Measurements from ENCODE around the gene ISLR.

The ISLR gene

DNA sequence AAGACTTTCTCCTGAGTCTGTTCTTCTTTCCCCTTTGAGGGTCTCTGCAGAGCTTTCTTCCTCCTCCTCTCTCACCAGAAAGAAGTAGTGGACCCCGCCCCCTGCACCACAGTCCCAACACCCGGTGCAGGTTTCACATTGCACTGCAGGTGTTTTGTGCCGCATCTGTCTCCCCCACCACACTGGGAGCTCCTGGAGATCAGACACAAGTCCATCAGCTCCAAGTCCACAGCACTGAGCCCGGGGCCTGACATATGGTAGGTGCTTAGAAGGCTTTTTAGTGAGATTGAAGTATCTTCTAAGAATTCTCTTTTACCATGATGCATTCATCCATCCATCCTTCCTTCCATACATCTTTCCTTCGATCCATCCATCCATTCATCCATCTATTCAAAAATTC is 19.2 kb downstream of the ISLR start:
- no peak for DNase-seq (ENCODE audit: low read depth in 4 of 4, low spot score in 1 of 4)

DNA sequence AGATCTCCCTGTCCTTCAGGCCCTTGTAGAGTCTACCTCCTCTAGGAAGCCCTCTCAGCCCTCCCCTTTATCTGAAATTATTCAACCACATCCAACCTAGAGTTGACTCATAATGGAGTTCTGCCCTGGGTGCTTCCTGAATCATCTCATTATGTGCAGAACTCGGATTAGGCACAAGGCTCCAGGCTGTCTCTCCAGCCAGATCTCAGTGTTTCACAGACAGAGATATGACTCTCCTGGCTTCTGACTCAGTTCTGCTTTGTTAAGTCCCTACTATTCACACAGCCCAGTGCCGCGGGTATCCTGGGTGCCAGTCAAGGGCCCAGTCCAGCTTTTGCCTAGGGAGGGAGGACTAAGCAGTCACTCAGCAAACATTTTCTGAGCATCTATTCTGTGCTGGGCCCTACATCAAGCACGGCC is 19.8 kb downstream of the ISLR start:
- no peak for DNase-seq (ENCODE audit: low read depth in 4 of 4, low spot score in 1 of 4)

DNA sequence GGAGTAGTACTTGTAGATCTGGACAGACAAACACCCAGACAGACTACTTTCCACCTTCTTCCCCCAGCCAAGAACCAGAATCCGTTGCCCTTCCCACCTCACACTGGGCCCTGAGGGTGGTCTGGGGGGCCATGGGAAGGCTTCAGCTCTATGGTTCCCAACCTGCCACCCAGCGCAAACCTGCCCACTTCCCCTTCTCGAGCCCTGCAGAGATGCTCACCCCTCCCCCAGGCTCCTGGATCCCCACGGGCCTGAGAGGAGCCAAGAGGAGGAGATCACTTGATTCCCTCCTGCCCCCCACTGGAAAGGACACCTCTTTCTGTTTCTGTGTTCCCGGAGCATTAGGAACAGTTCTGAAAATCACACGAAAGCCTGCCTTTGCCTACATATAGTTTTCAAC is 20.4 kb downstream of the ISLR start:
- no peak for DNase-seq (ENCODE audit: low read depth in 4 of 4, low spot score in 1 of 4)

DNA sequence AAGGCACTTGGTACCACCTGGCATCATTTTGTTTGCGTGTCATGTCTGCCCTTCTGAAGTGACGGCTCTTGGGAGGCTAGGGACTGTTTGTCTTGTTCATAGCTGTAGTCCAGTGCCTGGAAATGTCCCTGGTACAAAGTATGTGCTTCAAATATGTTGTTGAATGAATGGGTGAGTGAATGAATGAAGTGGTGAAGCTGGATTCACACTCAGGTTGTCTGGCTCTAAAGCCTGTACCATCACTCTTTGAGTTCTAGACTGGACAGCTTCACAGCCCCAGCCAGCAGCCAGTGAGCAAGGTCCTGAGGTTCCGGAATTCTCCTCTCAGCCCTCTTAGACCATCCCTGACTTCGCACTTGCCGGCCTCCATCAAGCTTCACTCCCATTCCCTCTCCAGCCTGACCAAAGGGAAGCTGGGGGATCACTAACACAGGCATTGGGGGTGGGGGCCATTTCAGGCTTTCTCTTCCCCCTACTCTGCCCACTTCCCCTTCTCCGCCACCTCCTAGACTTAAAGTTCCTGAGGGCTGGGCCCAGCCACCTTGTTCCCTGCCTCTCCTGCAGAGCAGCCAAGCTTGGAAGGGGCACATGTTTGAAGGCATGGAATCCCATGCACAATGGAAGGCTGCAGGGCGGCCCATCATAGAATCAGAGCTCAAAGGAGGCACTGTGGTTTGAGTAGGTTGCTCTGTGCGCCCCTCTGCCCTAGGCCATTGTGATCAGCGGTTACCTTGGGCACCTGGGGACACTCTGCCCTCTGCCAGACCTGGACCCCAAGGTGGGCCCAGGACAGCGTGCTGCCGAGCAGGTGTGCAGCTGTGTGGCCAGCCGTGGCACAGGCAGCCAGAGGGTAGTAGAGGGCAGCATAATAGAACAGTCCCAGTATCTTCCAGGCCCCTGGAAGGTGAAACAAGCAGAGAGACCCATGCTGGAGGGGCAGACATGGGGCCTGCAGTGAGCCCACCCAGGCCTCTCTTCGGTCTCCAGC is 21.4 kb downstream of the ISLR start:
- DNase-seq (ENCODE audit: low read depth in 4 of 4, low spot score in 1 of 4): no peak

DNA sequence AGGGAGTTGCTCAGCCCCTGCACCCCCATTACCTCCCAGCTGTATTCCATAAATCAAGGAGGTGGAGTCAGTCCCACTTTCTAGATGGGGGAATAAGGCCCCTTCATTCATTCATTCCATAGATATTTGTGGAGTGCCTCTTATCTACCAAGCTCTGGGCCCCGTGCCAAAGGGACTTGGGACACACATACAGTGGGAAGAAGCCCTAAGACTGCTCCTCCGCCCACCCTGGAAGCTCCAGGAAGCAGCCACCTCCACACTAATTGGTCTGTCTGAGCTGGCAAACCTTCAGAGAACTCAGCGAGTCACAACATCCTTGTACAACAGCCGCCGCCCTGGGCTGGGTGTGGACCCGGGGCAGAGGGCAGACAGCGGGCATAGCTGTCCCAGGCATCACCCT is 22.7 kb downstream of the ISLR start:
- no peak for DNase-seq (ENCODE audit: low read depth in 4 of 4, low spot score in 1 of 4)

DNA sequence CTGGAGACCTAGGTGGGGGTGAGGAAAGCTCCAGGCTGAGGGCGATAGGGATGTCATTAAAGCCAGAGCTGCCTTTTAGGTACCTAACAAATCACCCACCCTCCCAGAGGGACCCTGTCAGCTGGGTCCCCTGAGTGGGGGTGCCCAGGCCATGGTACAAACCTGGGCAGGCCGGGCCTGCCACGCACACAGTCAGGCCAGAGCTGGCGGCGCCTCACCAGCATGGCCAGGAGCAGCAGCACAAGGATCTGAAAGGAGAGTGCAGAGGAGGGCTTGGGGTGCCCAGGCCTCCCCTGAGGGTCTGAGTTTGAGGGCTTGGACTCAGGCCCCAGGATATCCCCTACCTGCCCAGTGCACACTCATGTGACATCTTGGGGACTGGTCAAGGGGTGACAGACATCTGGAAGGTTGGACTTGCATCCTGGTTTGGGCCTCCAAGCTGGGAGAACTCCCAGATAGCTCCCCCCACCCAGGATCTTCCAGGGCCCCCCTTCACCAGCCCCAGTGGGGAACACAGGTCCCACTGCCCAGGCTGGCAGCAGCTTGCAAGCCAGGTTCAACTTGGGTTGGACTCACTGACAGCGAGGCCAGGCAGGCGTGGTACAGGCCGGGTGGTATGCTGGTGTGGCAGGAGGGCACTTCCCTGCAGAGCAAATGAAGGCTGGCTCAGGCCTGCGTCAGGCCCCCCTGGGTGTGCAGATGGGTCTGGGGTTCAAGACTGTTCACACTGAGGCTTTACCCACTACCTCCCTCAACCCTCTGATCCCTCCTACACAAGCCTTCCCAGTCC is 23.9 kb downstream of the ISLR start:
- no peak for DNase-seq (ENCODE audit: low read depth in 4 of 4, low spot score in 1 of 4)

DNA sequence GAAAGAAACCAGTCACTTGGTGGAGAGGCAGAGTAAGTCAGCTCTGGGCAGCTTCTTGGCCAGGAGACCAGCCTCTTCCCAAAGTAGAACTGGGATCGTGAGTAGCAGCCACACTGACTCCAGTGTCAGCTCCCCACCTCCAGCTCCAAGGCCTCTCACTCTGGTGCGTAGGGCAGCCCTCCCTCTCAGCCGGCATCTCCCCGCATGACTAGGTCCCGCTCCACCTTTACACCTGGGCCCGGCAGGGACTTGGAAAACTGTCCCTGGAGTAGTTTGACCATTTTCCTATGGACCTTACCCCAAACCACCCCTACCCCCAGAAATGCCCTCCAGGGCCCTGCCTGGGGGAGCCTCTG is 25.8 kb downstream of the ISLR start:
- no peak for DNase-seq (ENCODE audit: low read depth in 4 of 4, low spot score in 1 of 4)

DNA sequence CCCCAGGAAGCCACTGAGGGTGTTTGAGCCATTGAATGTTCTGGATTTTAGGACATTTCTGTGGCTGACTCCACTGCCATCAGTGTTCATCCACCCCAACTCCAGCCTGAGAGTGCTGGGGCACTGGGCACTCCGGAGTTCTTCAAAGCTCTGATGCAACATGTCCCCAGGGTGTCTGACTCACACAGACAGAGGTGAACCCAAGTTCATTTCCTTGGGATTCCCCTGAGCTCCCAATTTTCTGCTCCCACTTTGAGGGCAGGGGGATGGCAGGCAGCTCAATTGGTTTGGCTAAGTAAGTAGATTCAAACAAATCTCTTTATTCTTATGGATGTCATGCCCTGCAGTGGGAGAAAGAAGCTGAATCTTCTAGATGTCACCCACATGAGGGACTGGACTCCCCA is 26.9 kb downstream of the ISLR start:
- no peak for DNase-seq (ENCODE audit: low read depth in 4 of 4, low spot score in 1 of 4)

DNA sequence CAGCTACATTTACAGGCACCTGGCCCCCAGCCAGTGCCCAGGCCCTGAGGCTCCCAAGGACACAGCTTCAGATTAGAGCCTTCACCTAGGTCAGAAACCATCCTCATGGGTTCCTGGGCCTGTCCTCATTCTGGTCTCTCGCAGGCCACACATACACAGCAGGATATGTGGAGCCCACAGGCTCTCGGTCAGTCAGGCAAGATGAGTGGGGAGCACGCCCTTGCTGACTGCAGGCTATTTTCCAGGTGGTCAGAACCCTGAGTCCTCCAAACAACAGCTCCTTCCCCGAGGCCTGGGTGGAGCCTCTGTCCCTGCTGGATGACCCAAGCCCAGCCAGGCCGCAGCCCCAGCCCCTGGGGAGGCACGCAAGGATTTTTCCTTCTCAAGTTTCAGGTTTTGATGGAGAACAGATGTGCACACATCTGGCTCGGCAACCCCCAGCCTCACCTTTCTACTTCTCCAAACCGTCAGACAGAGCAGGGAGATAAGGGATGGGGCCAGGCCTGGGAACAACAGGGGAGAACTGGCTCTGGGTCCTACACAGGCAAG is 27.4 kb downstream of the ISLR start:
- no peak for DNase-seq (ENCODE audit: low read depth in 4 of 4, low spot score in 1 of 4)

DNA sequence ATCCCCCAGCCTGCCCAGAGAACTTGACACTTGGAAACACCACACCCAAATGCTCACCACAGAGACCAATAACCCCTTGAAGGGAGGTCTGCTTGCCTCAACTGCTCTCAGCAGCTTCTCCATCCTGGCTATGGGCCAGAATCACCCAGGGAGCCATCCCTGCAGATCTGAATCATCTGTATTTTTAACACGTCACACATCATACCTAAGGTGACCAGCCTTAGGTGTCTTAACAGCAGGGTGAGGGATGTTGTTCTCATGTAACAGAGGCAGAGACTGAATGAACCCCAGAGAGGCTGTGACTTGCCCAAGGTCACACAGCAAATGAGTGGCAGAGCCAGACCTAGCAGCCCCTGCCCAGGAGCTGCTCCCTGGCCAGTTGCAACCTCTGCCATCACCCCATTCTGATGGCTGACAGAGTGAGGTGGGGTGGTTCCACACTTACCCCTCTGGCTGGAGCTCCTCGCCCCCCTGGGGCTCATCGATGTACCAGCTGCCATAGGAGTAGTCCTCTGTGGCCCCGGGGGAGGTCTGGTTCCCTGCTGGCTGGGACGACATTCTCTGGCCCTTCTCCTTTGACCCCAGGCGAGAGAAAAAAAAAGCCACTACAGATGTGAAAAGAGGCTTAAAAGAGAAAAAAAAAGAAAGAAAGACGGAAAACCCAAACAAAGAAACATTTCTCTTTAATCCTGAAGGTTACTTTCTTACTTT is 28.4 kb downstream of the ISLR start:
- no peak for DNase-seq (ENCODE audit: low read depth in 4 of 4, low spot score in 1 of 4)

DNA sequence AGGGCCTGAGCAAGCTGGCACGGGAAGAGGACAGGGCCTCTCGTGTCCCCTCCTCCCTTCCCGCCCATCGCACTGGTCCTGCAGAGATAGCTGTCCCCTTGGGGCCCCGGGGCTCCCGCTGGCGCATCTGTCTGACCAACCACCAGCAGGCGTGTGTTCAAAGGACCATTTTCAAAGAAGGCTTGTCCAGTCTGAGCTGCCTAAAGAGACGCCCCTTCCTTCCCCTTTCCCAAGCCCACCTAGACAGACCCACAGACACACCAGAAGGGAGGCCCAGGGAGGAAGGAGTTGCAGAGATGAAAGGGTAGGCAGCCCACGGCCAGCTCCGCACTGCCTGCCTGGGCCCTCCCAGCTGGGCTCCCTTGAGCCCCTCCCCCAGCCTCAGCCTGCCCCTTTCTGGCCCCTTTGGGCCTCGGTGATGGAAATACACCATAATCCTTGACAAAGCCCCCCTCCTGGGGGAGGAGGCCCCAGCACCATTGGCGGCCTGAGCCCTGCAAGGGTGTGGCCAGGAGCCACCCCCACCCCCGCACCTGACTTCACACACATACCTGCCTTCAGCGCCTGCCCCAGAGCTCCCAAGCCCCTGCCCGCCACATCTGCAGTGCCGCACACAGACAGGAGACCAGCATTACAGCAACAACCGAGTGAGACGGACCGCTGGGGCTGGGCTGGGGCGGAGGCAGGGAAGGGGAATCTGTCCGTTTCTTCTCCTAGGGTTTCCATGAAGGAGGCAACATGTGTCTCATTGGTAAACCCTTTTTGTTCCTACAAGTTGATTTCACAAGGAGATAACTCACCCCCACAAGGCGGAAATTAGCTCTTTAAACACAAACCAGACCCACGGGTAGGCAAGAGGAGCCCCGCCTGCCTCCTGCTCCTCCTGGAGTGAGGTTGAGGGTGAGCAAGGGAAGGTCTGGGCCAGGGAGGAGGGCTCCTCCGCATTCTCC is 29.2 kb downstream of the ISLR start, which contains the start of gene STRA6:
Gene STRA6 (minus strand): TSS at position 336 of the 950 bp plus-strand sequence. CDS start 520 bp downstream, outside the sequence.
- no peak for DNase-seq (ENCODE audit: low read depth in 4 of 4, low spot score in 1 of 4)

DNA sequence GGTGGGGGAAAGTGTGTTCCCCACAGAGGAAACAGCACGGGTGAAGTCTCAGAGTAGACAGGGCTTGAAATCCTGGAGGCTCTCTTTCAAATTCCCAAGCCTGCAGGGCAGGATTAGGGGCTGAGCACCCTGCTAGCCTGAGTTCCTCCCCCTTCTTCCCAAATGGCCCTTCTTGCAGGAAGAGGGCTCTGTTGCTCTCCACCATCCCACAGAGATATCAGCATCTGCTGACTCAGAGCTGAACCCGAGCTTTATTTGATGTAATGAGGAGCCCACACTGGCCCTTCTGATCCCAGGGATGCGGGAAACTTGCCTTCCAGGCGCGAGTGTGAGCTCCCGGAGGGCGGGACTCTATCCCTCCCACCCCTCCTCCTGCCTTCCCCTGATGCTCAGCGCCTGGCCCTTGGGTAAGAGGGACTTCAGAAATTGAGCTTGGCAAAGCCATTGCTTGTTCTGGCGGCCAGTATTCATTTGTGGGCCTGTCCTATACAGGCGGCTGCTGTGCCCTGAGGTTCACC is 30.5 kb downstream of the ISLR start:
- no peak for DNase-seq (ENCODE audit: low read depth in 4 of 4, low spot score in 1 of 4)

DNA sequence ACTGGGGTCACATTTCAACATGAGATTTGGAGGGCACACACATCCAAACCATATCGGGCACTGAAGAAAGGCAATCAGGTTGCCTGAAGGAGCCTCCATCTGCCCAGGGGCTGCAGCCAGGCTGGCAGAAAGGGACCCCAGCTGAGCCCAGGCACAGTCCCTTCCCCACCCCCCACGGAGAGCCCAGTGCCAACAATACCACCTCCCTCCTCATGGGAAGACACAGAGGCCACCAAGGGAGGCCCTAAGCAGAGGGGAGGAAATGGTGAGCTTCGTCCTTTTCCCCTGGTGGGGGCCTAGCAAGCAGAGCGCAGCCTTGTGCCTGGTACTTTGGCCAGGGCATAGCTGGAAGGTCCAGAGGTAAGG is 32.1 kb downstream of the ISLR start:
- no peak for DNase-seq (ENCODE audit: low read depth in 4 of 4, low spot score in 1 of 4)

DNA sequence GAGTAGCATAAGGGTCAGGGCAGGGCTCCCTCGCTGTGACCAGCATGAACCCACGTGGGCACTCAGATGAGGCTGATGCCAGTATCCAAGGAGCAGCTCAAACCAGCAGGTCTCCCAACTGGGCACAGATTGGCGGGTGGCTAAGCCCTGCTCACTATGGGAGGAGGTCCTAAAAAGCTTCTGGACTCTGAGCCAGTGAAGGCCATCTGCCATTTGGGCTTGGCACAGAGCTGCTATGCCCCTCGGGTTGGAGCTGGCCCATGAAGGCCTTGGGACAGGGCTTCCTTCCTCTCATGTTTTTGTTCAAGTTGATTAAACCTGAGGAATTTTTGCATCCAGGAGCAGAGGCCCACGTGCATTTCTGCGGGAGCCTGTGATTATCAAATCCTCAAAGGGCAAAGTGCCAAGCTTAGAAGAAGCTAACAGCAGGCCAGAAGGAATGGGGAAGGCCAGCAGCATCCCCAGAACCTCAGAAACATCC is 33.3 kb downstream of the ISLR start:
- no peak for DNase-seq (ENCODE audit: low read depth in 4 of 4, low spot score in 1 of 4)

DNA sequence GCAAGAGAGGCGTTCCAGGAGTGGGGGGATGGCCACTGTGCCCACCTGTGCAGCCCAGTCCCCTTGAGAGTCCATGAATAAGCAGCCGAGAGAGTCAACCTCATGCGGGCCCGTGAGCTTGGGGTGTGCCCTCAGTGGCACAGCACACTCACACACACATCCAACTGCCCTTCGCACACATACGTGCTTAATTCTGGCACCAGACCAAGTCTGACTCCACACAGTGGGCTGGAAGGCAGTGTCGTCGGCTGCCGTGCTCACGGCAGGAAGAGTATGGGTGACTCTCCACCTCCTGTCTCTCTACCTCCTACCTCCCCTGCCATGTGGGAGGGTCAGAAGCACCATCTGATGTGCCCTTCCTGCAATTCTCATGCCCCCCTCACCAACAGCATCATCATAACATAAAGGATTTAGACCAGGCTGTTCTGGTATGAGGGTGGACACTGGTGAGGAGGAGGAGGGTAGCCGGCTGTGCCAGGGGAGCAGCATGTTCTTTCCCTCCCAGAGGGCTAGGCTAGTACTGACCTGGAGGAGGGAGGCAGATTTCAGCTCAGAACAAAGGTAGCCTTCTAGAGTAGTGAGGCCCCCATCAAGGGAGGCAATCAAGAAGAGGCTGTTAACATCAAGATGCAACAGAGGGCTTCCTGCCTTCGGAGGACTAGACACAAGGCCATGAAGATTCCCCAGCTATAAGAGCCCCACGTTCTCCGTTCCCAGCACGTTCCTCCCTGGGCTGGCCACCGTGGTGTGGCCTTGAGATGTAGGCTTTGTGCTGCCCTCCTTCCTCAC is 34.3 kb downstream of the ISLR start:
- no peak for DNase-seq (ENCODE audit: low read depth in 4 of 4, low spot score in 1 of 4)

DNA sequence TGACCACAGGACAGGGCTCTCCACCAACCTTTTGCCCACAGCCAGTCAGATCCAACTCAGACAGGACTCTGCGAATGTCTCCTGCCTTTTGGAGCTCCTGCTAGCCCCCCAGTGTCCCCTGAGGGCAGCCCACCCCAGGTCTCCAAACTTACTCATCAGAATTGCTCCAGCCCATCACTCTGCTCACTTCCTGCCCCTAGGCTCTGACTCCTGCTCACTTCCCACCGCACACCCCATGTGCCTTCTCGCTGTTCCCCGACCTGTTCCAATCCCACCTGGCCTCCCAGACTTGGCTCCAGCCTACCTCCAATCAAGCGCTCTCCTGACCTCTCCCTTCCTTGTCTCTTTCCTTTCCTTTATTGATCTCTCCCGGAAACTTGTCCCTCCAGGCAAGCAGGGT is 35.0 kb downstream of the ISLR start:
- no peak for DNase-seq (ENCODE audit: low read depth in 4 of 4, low spot score in 1 of 4)

DNA sequence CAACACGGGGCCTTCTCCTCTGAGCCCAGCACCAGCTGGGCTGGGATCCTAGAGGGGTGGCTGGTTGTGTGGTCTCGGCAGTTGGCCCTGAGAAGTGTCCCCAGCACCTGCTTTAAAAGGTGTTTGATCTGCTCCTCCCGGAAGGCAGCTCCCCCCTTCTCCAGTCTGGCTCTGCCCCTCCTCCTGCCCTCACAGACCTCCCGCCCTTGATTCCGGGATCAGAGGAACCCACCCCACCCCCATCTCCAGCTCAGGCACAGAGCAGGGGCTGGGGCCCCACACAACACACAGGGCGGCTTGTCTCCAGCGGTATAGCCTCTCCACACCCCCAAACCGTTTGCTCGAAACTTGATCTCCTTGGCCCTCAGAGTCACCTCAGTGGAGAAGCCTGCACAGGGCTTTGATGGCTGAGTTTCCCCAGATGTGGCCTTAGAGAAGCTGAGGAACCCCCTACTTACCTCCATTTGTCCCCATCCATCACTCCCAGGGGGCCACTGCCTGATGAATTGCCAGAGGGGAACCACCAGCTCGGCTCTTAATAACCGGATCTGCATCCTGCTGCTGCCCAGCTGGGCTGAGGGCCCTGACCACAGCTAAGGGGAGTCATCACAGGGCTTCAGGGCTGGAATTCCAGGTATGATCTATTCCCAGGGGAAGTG is 35.5 kb downstream of the ISLR start:
- no peak for DNase-seq (ENCODE audit: low read depth in 4 of 4, low spot score in 1 of 4)

DNA sequence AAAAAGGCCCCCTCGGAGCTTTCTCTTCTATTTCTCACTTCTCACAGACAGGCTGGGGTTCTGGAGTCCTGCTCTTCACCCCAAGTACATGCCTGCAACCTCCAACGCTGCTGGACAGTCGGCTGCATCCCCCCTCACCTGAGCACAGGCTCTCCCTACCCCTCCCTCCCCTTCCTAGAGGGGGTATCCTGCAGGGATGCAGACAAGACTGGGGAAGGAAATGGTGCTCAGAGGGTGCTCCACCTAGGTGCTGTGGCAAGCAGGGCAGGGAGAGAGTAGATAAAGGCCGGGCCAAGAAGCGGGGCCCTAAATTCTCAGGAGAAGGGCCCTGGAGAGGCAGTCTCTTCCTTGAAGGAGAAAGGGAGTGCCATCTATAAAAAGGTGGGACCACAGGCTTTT is 36.0 kb downstream of the ISLR start:
- no peak for DNase-seq (ENCODE audit: low read depth in 4 of 4, low spot score in 1 of 4)
